SJCRH30 (cell line): ENCODE data around the gene COL5A1. TPM values are rescaled to one million over a fixed set of nuclear protein-coding genes. Genes with fewer than 3 reads are reported as not detected.

ENCODE experiments used
- DNase-seq, 2 experiments: peaks; one replicate each; pipeline ENCODE4 v3.0.0-alpha.2; 2015 to 2020
- H3K27ac ChIP-seq: fragments of 250-450 bp; sonication (Bioruptor Pico); 2 replicates; pipeline ENCODE4 v1.5.1; 2020; ENCODE audit warnings: mild to moderate bottlenecking, moderate library complexity
- H3K27me3 ChIP-seq: fragments of 250-450 bp; sonication (Bioruptor Pico); 2 replicates; pipeline ENCODE4 v1.5.1; 2020; ENCODE audit warnings: mild to moderate bottlenecking, moderate library complexity
- H3K36me3 ChIP-seq: fragments of 250-450 bp; sonication (Bioruptor Pico); 2 replicates; pipeline ENCODE4 v1.5.1; 2020; ENCODE audit warnings: mild to moderate bottlenecking, moderate library complexity
- H3K4me1 ChIP-seq: fragments of 250-450 bp; sonication (Bioruptor Pico); 2 replicates; pipeline ENCODE4 v1.5.1; 2020; ENCODE audit warnings: mild to moderate bottlenecking, moderate library complexity
- H3K4me3 ChIP-seq: fragments of 250-450 bp; sonication (Bioruptor Pico); 2 replicates; pipeline ENCODE4 v1.5.1; 2020; ENCODE audit warnings: mild to moderate bottlenecking, moderate library complexity
- H3K9me3 ChIP-seq: fragments of 250-450 bp; sonication (Bioruptor Pico); replicated peaks from 2 replicates; pipeline ENCODE4 v1.5.1; 2020; ENCODE audit warnings: mild to moderate bottlenecking, moderate library complexity
- total RNA-seq: library from RNA; depleted of rRNA; stranded (reverse); fragments of >200 nt; shearing (Covaris generic); gene quantifications from 2 replicates; pipeline ENCODE4 v1.2.3, GENCODE V29; 2014

The COL5A1 gene
- total RNA-seq, 1 experiment from 2014 or later, result 32.1 TPM

DNA sequence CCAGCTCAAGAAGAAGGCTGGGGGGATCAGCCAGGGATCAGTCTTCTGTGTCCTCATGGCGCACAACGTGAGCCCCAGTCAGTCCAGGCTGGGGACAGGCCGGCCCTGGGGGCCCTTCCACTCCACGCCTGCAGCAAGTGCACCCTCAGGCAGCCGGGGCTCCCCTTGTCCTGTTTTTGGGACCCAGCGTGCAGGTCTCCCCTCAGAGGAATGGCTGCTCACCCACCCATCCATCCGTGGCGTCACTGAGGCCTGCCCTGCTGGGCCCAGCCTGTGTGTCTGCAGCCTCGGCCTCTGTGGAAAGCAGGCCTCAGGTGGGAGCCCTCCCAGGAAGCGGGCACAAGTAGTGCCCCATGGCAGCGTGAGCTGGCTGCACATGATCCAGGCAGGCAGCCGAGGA, 186.4 kb downstream of the COL5A1 start:
- Histone ChIP-seq H3K27ac (no peak overlapping the region), H3K27me3 (no peaks in the 10 kb centered on the region), H3K36me3 (peaks cover 8% of the 10 kb centered on the region; the same call in 1 of the 2 replicates), H3K4me3 (no peak overlapping the region), H3K9me3 (no peaks in the 10 kb centered on the region), H3K4me1 (no peaks in the 10 kb centered on the region)
- no peak for DNase-seq

DNA sequence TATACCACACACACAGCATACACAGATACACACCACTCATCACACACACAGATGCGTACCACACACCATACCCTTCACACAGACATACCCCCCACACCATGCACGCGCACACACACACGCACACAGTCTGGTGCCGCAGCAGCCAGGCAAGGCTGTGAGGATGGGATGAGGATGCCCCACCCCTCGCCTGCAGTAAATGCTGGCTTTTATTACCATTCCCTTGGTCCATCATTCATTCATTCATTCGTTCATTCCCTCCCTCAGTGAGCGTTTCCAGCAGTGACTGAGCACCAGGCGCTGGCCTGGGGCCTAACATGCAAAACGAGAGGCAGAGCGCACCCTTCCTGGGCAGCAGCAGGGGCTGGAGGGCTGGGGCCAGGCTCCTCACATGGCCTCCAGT, 187.3 kb downstream of the COL5A1 start:
- no peaks in the 10 kb centered on the region for H3K27me3 ChIP-seq
- H3K4me3 ChIP-seq, result no peak overlapping the region
- no peak overlapping the region for H3K27ac ChIP-seq
- H3K4me1 ChIP-seq, result no peaks in the 10 kb centered on the region
- no peak for DNase-seq
- peaks cover 8% of the 10 kb centered on the region; the same call in 1 of the 2 replicates for H3K36me3 ChIP-seq
- H3K9me3 ChIP-seq, result no peaks in the 10 kb centered on the region

DNA sequence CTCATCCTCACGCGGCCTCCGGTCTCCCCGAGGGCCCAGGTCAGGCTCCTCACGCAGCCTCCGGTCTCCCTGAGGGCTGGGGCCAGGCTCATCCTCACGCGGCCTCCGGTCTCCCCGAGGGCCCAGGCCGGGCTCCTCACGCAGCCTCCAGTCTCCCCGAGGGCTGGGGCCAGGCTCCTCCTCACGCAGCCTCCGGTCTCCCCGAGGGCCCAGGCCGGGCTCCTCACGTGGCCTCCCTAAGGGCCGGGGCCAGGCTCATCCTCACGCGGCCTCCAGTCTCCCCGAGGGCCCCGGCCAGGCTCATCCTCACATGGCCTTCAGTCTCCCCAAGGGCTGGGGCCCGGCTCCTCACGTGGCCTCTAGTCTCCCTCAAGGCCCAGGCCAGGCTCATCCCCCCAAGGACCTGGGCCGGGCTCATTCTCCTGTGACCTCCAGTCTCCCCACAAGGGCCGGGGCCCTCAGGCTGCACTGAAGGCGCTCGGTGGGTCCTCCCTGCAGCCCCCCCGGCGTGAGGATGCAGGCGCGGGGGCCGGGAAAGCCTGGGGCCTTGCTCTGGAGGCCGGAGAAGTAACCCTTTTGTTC, 187.8 kb downstream of the COL5A1 start:
- H3K27me3 ChIP-seq, result no peaks in the 10 kb centered on the region
- DNase-seq, result no peak
- no peaks in the 10 kb centered on the region for H3K4me1 ChIP-seq
- H3K36me3 ChIP-seq, result peaks cover 8% of the 10 kb centered on the region; the same call in 1 of the 2 replicates
- H3K9me3 ChIP-seq, result no peaks in the 10 kb centered on the region
- no peak overlapping the region for H3K27ac ChIP-seq
- H3K4me3 ChIP-seq, result no peak overlapping the region

DNA sequence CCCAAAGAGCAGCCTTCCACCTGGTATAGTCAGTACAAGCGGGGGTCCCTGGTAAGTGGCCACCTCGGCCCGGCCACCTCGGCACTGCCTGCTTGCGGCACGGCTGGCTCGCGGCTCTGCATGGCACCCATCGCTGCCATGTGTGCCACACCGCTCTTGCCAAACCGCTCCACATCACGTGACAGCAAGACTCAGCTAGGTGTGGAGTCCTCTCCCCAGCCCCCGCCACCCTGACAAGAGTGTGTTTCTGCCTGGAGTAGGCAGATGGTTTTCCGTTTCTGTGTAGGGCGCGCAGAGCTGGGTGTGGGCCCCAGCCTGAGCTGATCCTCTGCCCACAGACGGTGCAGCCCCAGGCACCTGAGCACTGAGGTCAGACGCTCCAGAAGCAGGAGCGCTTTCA, 188.5 kb downstream of the COL5A1 start:
- H3K27ac ChIP-seq, result no peak overlapping the region
- no peaks in the 10 kb centered on the region for H3K4me1 ChIP-seq
- no peaks in the 10 kb centered on the region for H3K9me3 ChIP-seq
- DNase-seq, result no peak
- H3K27me3 ChIP-seq, result no peaks in the 10 kb centered on the region
- peaks cover 8% of the 10 kb centered on the region; the same call in 1 of the 2 replicates for H3K36me3 ChIP-seq
- no peak overlapping the region for H3K4me3 ChIP-seq

DNA sequence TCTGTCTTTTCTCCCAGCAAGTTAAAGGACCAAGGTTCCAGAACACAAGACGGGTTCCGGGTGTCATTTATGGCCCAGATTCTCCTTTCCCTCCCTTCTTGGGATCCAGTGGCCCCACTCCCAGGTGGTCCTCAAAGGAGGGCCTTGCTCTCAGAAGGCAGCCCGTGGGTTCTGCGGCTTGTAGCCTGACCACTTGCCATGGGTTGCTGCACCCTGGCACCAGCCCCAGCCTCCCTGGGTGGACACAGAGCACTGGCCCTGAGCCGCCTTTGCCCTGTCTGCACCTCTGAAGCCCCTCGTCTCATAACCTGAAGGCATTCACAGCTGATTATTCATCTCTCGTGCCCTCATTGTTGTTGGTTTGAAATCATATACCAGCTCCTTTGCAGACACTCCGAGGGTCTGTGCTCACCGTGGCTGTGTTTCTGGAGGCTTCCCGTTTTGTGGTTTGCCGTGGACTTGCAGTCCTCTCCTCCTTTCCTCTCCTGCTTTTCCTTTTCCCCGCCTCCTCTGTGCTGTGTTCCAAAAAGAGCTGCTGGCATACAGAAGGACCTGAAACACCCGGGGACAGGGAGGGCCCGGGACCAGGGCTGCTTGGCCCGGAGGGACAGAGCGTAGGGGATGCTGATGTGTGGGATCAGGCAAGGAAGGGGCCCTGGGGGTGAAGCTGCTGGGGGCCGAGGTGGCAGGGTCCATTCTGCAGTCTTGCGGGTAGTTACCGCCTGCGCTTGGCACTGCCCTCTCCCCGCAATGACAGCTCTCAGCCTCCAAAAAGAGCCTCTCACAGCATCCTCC, 189.5 kb downstream of the COL5A1 start:
- no peak overlapping the region for H3K4me3 ChIP-seq
- no peaks in the 10 kb centered on the region for H3K27me3 ChIP-seq
- no peaks in the 10 kb centered on the region for H3K4me1 ChIP-seq
- no peak for DNase-seq
- no peak overlapping the region for H3K27ac ChIP-seq
- H3K9me3 ChIP-seq, result no peaks in the 10 kb centered on the region
- H3K36me3 ChIP-seq, result peaks cover 5% of the 10 kb centered on the region; the same call in 1 of the 2 replicates

DNA sequence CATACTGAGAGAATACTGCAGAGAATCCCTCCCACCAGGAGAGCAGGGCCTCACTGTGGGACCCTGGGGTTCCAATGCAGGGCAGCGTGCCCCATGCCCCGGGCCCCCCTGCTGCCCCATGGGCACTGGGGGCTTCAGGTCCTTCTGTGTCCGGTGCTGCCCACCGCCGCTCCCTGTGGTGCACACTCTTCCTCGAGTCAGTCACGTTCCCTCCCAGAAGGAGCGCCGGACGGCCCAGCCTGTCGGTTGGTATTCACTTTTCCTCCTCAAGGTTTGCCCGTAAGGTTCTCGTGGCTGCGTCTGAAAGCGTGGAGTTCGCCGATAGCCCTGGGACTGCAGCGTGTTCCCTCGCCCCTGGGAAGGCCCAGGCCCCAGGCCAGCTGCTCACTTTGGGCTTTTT, 190.9 kb downstream of the COL5A1 start:
- Histone ChIP-seq H3K36me3 (peaks cover 5% of the 10 kb centered on the region; the same call in 1 of the 2 replicates), H3K9me3 (no peaks in the 10 kb centered on the region), H3K27me3 (no peaks in the 10 kb centered on the region), H3K4me3 (no peak overlapping the region), H3K27ac (no peak overlapping the region), H3K4me1 (no peaks in the 10 kb centered on the region)
- DNase-seq, result no peak

DNA sequence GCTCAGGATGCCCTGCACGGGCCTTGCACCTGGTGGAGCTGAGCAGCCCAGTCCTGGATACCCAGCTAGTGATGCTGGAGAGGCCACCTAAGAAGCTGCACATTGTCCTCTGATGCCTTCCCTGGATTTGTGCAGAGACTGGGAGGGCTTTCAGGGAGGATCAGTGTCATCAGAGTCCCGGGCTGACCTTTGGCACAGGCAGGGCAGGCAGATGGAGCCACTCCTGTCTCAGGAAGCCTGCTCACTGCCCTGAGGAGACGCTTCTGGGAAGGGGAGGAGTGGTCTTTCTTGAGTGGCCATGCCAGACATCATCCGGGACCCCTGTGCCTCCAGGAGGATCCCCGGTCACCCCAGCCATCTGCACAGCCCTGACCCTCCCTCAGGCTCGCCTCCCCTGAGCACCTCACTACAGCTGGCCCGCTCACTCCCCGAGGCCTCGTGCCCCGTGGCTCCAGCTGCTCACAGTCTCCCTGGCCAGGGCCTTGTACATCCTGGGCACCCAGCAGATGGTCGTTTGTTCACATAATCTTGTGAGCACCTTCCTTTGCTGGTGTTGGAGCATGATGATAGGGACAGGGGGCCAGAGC, 191.8 kb downstream of the COL5A1 start:
- H3K4me1 ChIP-seq, result no peaks in the 10 kb centered on the region
- H3K27me3 ChIP-seq, result no peaks in the 10 kb centered on the region
- no peaks in the 10 kb centered on the region for H3K9me3 ChIP-seq
- peaks cover 5% of the 10 kb centered on the region; the same call in 1 of the 2 replicates for H3K36me3 ChIP-seq
- DNase-seq, result no peak
- H3K4me3 ChIP-seq, result no peak overlapping the region
- H3K27ac ChIP-seq, result no peak overlapping the region

DNA sequence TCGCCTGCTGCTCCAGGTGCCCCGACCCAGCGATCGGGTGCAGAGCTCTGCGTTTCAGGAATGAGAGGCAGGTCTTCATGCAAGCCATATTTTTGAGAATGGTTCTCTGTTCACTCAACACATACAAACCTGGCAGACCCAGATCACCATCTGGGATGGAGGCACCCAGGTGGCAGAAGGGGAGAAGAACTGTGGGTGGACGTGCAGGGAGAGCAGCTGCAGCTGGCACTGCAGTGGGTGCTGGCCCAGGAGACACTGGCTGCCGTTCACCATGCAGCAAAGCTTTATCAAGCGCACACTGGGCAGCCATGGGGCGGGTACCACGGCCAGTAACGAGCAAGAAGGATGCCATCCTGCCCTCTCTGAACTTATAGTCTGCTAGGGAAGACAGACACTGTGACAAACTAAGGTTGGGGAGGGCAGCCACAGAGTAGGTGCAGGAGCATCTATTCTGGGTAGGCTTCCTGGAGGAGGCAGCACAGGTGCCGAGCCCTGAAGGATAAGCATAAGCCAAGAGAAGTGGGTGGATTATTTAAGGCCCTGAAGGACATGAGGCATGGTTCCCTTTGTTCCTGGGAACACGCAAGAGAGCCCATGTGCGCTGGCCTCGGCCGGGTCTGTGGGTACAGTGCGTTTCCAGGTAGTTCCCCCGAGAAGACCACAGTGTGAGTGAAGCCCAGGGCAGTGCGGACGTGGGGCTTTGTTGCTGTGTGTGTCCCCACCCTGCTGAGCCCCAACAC, 192.8 kb downstream of the COL5A1 start:
- Histone ChIP-seq H3K36me3 (no peaks in the 10 kb centered on the region), H3K4me1 (no peaks in the 10 kb centered on the region), H3K27ac (no peak overlapping the region), H3K27me3 (no peaks in the 10 kb centered on the region), H3K9me3 (no peaks in the 10 kb centered on the region), H3K4me3 (no peak overlapping the region)
- DNase-seq, result no peak

DNA sequence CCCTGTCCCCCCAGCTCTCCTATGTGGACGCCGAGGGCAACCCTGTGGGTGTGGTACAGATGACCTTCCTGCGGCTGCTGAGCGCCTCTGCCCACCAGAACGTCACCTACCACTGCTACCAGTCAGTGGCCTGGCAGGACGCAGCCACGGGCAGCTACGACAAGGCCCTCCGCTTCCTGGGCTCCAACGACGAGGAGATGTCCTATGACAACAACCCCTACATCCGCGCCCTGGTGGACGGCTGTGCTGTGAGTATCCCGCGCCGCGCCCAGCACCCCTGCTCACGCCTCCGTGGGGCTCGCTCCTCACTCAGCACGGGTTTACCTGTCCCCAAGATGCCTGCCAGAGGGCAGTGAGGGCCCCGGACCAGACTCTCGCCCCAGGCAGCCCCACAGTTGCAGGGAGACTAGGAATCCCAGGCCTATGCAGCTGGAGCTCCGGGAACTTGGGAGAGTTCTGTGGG, 193.4 kb downstream of the COL5A1 start:
- no peak for DNase-seq
- Histone ChIP-seq H3K4me3 (no peak overlapping the region), H3K27ac (no peak overlapping the region), H3K27me3 (no peaks in the 10 kb centered on the region), H3K36me3 (no peaks in the 10 kb centered on the region), H3K9me3 (no peaks in the 10 kb centered on the region), H3K4me1 (no peaks in the 10 kb centered on the region)

DNA sequence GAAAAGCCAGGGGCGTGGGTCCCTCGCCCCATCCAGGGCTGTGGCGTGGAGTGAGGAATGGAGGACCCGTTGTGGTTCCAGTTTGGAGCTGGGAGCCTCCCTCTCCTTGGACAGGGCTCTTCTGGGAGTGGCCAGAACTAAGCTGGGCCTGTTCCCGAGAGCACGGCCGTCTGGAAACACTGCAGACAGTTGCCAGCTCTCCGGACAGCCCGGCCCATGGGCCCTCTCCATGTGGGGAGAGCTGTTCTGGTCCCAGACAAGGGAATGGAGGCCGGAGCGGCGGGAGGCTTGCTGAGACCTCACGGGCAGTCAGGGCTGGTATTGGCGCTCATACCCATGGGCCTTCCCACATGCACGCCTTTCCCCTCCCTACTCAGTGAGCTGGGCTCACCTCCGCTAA, 193.8 kb downstream of the COL5A1 start:
- Histone ChIP-seq H3K4me3 (no peak overlapping the region), H3K9me3 (no peaks in the 10 kb centered on the region), H3K27me3 (no peaks in the 10 kb centered on the region), H3K36me3 (no peaks in the 10 kb centered on the region), H3K27ac (no peak overlapping the region), H3K4me1 (no peaks in the 10 kb centered on the region)
- DNase-seq, result no peak

DNA sequence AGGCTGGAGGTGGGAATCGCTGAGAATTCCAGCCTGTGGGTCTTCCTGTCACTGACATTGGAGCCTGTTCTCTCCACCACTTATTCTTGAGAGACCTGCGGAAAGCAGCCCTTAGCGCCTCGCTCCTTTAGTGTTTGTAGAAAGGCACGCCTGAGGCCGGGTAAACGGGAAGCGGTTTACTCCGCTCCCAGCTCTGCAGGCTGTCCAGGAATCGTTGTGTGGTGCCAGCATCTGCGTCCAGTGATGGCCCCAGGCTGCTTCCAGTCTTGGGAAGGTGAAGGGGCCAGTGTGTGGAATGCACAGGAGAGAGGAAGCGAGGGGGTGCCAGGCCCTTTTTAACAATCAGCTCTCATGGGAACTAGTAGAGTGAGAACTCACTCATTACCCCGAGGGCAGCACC, 194.4 kb downstream of the COL5A1 start:
- DNase-seq, result no peak
- Histone ChIP-seq H3K4me1 (no peaks in the 10 kb centered on the region), H3K27ac (no peak overlapping the region), H3K27me3 (no peaks in the 10 kb centered on the region), H3K9me3 (no peaks in the 10 kb centered on the region), H3K36me3 (no peaks in the 10 kb centered on the region), H3K4me3 (no peak overlapping the region)

DNA sequence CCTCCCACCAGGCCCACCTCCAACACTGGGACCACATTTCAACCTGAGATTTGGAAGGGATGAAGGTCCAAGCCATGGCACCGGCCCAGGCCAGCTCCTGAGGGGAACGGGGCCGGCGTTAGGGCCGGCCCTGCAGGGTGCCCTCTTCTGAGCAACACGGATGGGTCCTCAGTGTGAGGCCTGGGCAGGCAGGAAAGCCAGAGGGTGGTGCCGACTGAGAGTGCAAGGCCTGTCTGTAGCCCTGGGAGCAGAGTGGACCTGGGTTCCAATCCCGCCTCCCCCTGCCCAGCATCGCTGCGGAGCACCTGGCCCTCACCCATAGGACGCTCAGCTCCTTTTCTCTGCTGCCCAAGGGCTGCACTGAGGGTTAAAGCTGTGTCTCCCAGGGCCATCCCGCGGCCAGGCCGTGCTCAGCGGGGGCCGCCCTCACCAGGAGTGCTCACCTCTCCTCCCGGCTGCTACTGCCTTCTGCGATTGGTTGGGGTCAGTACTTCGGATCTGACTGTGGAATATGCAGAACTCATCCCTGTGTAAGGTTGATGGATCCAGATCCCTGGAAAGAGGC, 194.9 kb downstream of the COL5A1 start:
- no peak for DNase-seq
- H3K9me3 ChIP-seq, result no peaks in the 10 kb centered on the region
- no peaks in the 10 kb centered on the region for H3K4me1 ChIP-seq
- no peak overlapping the region for H3K4me3 ChIP-seq
- no peaks in the 10 kb centered on the region for H3K36me3 ChIP-seq
- no peaks in the 10 kb centered on the region for H3K27me3 ChIP-seq
- no peak overlapping the region for H3K27ac ChIP-seq

DNA sequence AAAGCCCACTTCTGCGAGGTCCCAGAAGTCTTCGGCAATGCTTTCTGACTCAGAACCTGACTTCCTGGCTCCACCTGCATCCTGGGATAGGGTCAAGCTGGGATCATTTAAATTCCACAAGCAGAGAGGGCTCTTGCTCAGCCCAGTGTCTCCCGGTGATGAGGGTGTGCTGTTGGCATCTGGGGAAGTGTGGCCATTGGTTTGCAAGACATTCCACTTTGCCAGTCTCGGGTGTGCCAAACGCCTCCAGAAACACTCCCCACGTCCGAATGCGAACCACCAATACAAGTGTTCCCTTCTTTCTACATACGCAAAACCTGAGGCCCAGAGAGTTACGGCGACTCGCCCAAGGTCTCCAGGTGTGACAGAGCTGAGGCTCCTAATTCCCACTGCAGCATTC, 195.9 kb downstream of the COL5A1 start:
- Histone ChIP-seq H3K27me3 (no peaks in the 10 kb centered on the region), H3K36me3 (no peaks in the 10 kb centered on the region)

DNA sequence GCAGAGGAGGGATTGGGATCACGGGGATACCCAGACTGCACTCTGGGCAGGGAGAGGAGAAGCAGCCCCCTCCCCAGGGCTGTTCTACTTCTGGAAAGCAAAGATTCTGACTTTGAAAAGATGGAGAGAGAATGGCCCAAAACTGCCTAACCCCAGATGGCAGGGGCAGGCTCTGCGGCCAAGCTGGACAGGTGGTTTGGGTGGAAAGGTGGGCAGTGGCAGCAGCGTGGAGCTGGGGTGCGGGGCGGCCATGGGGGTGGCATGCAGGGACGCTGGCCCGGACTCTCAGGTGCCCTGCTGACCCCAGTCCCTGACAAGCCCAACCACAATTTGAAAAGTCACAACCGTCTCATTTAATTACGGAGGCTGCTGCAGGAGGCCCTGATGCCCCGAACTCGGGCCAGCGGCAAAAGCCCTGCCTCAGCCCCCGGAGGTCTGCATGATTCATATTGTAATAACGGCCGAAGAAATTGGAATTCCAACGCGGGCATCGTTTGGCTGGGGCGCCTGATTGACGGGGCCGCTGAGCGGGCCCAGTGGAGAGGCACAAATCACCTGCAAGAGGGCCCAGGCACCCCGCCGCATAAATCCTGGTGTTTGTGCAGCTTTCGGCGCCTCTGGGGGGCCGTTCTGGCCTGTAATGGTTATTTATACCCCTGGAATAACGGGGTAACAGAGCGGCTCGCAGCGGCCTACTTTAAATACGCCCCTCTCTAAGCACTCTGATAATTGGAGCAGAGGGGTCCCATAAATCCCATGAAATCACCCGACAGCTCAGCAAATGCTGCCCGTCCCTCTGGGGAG, 197.2 kb downstream of the COL5A1 start:
- no peak for DNase-seq
- no peaks in the 10 kb centered on the region for H3K27me3 ChIP-seq
- H3K27ac ChIP-seq, result no peak overlapping the region
- H3K4me3 ChIP-seq, result no peak overlapping the region
- H3K9me3 ChIP-seq, result no peaks in the 10 kb centered on the region
- no peaks in the 10 kb centered on the region for H3K36me3 ChIP-seq
- H3K4me1 ChIP-seq, result no peaks in the 10 kb centered on the region

More for the DNA sequence above, 195.9 kb downstream of the COL5A1 start:
- H3K4me1 ChIP-seq, result no peaks in the 10 kb centered on the region
- no peak overlapping the region for H3K27ac ChIP-seq
- H3K9me3 ChIP-seq, result no peaks in the 10 kb centered on the region
- H3K4me3 ChIP-seq, result no peak overlapping the region
- no peak for DNase-seq
